Dermis blood vessel endothelial cell (primary cell): Measurements from ENCODE around the gene CEACAM4. TPM values are rescaled to one million over a fixed set of nuclear protein-coding genes. Genes with fewer than 3 reads are reported as not detected.
"Not testable (repeated sequence)": the region's sequence is repeated elsewhere in the genome, so short reads cannot be mapped to it uniquely, and the experiment has no call there.

ENCODE experiments used
- DNase-seq: peaks from one replicate; pipeline ENCODE4 v3.0.0; 2010
- total RNA-seq: library from RNA; depleted of rRNA; stranded (reverse); fragments of >200 nt; gene quantifications from 2 replicates; pipeline ENCODE4 v1.2.3, GENCODE V29; 2014

The CEACAM4 gene
- total RNA-seq, 1 donor from 2014 or later: not detected

DNA sequence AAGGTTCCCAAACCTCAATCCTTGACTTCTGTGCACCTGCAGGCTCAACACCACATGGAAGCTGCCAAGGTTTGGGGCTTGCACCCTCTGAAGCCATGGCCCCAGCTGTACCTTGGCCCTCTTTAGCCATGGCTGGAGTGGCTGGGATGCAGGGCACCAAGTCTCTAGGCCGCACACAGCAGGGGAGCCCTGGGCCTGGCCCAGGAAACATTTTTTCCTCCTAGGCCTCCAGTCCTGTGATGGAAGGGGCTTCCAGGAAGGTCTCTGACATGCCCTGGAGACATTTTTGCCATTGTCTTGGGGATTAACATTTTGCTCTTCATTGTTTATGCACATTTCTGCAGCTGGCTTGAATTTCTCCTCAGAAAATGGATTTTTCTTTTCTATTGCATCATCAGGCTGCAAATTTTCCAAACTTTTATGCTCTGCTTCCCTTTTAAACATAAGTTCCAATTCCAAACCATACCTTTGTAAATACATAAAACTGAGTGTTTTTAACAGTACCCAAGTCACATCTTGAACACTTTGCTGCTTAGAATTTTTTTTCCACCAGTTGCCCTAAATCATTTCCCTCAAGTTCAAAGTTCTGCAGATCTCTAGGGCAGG is 44.2 kb downstream of the CEACAM4 start:
- DNase-seq: not testable (repeated sequence)

GRCh38 chr19:41581068-41581467 is 45.8 kb downstream of the CEACAM4 start:
- not testable (repeated sequence) for DNase-seq

DNA sequence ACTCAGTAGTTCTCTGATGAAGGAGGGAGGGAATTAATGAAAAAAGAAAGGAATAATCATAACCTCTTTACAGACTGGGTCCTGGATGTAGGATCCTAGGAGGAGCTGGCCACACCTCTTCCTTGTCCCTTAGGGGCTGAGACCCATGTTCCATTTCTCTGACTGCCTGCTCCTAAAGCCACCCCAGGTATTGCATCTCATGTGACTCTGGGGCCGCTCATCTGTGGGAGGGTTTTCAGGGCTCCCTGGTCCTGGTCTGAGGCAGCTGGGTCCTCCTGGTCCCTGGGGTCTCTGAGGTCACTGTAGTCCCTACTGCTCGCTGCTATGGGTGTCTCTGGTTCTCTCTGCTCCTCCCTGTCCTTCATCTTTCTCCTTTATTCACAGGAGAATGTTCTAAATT is 48.0 kb downstream of the CEACAM4 start:
- DNase-seq: no peak

DNA sequence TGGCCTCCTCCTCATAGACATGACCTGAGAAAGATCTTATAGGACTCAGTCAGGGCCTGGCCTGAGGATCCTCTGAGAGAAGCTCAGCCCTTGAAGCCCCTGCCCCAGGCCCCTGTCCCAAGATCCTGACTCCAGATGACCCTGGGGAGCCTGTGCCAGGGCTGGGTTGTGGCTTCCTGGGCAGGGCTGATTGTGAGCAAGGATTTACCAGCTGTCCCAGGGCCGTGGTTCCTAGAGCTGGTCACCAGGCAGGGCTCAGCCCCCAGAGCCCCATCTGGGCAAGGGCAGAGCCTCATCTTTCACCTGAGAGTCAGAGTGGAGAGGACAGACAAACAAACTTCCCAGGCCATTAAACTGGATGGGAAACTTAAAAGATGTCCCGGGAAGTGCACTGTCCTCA is 49.0 kb downstream of the CEACAM4 start:
- DNase-seq: no peak

- DNase-seq: no peak
Measured at GRCh38 chr19:41577144-41577830, 49.6 kb downstream of the CEACAM4 start.

GRCh38 chr19:41575998-41576397 is 50.9 kb downstream of the CEACAM4 start, which contains the start of gene CEACAM21:
TSS of gene CEACAM21 (plus strand) at chr19:41576166. CDS start at chr19:41576275, 109 bp downstream.
- no peak for DNase-seq

GRCh38 chr19:41570639-41571112 is 56.2 kb downstream of the CEACAM4 start:
- DNase-seq: peak; percentile 89

DNA sequence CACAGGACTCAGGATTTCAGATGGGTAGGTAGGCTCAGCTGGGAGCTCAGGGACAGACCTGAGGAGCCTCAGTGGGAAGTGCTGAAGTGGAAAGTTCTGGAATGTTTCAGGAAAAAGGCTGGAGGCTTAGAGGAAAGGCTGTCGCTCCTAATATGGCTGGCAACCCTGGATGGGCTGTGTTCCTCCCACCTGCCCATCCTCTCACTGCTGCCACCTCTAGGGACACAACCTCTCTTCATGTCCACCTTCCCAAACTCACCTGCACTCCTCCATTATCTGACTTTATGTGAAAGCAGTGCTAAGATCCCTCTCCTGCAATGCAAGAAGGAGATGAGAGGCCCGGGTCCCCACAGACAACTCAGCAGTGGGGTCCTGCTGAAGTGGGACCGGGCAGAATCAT is 56.7 kb downstream of the CEACAM4 start:
- DNase-seq: no peak

GRCh38 chr19:41569481-41570150 is 57.3 kb downstream of the CEACAM4 start:
- no peak for DNase-seq

Other genes with a start within 250 kb of the CEACAM4 start
- 8.8 and 11.9 TPM in 2 replicates for gene EXOSC5, start 229.7 kb downstream of the CEACAM4 start, total RNA-seq
- 36.9 and 69.8 TPM in 2 replicates for gene BCKDHA, start 229.3 kb downstream of the CEACAM4 start, total RNA-seq
- gene B3GNT8, start 199.7 kb downstream of the CEACAM4 start, total RNA-seq: 1.8 and 2.6 TPM in 2 replicates
- 55.0 and 77.7 TPM in 2 replicates for gene DMAC2, start 187.2 kb downstream of the CEACAM4 start, total RNA-seq
- not detected in 2 replicates for gene ERICH4, start 183.9 kb downstream of the CEACAM4 start, total RNA-seq
- gene CEACAM21, start 50.9 kb downstream of the CEACAM4 start, total RNA-seq: 3.2 and 9.4 TPM in 2 replicates
- gene CEACAM7, start 61.2 kb upstream of the CEACAM4 start, total RNA-seq: 0.17 TPM in 1 of 2 replicates, not detected in the other
- gene CEACAM5, start 81.6 kb upstream of the CEACAM4 start, total RNA-seq: not detected in 2 replicates
- not detected in 2 replicates for gene CEACAM6, start 128.5 kb upstream of the CEACAM4 start, total RNA-seq
- gene CEACAM3, start 169.5 kb upstream of the CEACAM4 start, total RNA-seq: not detected in 2 replicates
- not detected in 2 replicates for gene LYPD4, start 217.6 kb upstream of the CEACAM4 start, total RNA-seq
- not detected in 2 replicates for gene DMRTC2, start 218.0 kb upstream of the CEACAM4 start, total RNA-seq
- gene RPS19, start 233.2 kb upstream of the CEACAM4 start, total RNA-seq: 1,021 and 1,770 TPM in 2 replicates